Upper lobe of left lung (tissue), 6 donors: ENCODE results near the gene ANKRD42. TPM values are rescaled to one million over a fixed set of nuclear protein-coding genes. Genes with fewer than 3 reads are reported as not detected.
A peak's percentile ranks its signal among the peaks of the same experiment; 100 is the strongest.

ENCODE experiments used
- ATAC-seq, 2 donors: fragments of 200-7000 bp; cut with Tn5 transposase; one replicate each; pipeline ENCODE4 v1.9.1; 2022; ENCODE audit warnings: mild to moderate bottlenecking in 2 of 2, moderate library complexity in 2 of 2; ENCODE audit not compliant: low FRiP score in 2 of 2
- DNase-seq, 2 donors: peaks; one replicate each; pipeline ENCODE4 v3.0.0-alpha.2; 2019 to 2020
- H3K27ac ChIP-seq, 4 donors: fragments of 200-600 bp; sonication (generic); one replicate each; pipeline ENCODE4 v1.5.1; 2016 to 2019
- H3K27me3 ChIP-seq, 4 donors: fragments of 200-600 bp; sonication (generic); one replicate each; pipeline ENCODE4 v1.5.1; 2017 to 2019
- H3K36me3 ChIP-seq, 4 donors: fragments of 200-600 bp; sonication (generic); one replicate each; pipeline ENCODE4 v1.5.1; 2016 to 2019
- H3K4me1 ChIP-seq, 4 donors: fragments of 200-600 bp; sonication (generic); one replicate each; pipeline ENCODE4 v1.5.1; 2018 to 2019
- H3K4me3 ChIP-seq, 4 donors: fragments of 200-600 bp; sonication (generic); one replicate each; pipeline ENCODE4 v1.5.1; 2017 to 2019; ENCODE audit warnings: mild to moderate bottlenecking in 2 of 4, moderate library complexity in 1 of 4
- H3K9me3 ChIP-seq, 4 donors: fragments of 200-600 bp; sonication (generic); one replicate each; pipeline ENCODE4 v1.5.1; 2018 to 2019
- EP300 ChIP-seq, 4 donors: sonication (generic); formaldehyde crosslinking; IDR thresholded peaks; one replicate each; pipeline ENCODE4 v1.5.1; 2017; ENCODE audit warnings: antibody characterized with exemption in 4 of 4, control low read depth in 2 of 4
- POLR2A ChIP-seq, 4 donors: fragments of 450-650 bp; IDR thresholded peaks; one replicate each; pipeline ENCODE4 v1.5.1; 2016 to 2017; ENCODE audit warnings: antibody characterized with exemption in 4 of 4, mild to moderate bottlenecking in 2 of 4
- POLR2AphosphoS5 ChIP-seq, 2 donors: sonication (generic); formaldehyde crosslinking; IDR thresholded peaks; one replicate each; pipeline ENCODE4 v1.5.1; 2017; ENCODE audit warnings: antibody characterized with exemption in 2 of 2
- WGBS, 2 donors: methylation state at CpG; one replicate each; pipeline ENCODE4 v1.1.5; 2017 to 2018; 5-methylcytosine and 5-hydroxymethylcytosine counted together
- total RNA-seq, 6 donors: library from RNA; depleted of rRNA in 4 of 6; stranded (reverse); fragments of >200 nt in 4 of 6; gene quantifications; one replicate each; pipeline versions ENCODE4 v1.1.0 to v1.2.1, GENCODE V29; 2016 to 2021
- TF ChIP-seq, protein P1 (sequence below), 6 experiments: fragments of 450-650 bp in 4 of 6; fragments of 200-600 bp in 2 of 6; sonication (generic) in 2 of 6; IDR thresholded peaks; one replicate each; pipeline ENCODE4 v1.5.1; 2016 to 2019; ENCODE audit warnings: antibody characterized with exemption in 6 of 6
- donor health status: DM: no; HTN: no; CAD: no; lungs with moderate emphysema.
- donor health status: DM: no; HTN: yes; CAD: no; lungs with severe emphysema.

Gene ANKRD42
- total RNA-seq, 6 donors from 2014 or later = 11.1 to 30.4 (median 15.4) TPM

GRCh38 chr11:83282084-83282716 lies 88.7 kb downstream of the ANKRD42 start:
- Histone ChIP-seq H3K9me3 (no peaks in the 10 kb centered on the region), H3K36me3 (peaks cover 3 to 28% (median 8%) of the 10 kb centered on the region in 4 donors), H3K4me3 (no peak overlapping the region), H3K27me3 (no peaks in the 10 kb centered on the region), H3K27ac (no peak overlapping the region), H3K4me1 (peaks cover 15 to 40% (median 18%) of the 10 kb centered on the region in 4 donors)
- DNase-seq = no peak
- no peak for ATAC-seq
- no peak for TF ChIP-seq EP300 (IDR thresholded peaks at IDR 0.05)
- TF ChIP-seq POLR2AphosphoS5 (IDR thresholded peaks at IDR 0.05) = no peak
- no peak for TF ChIP-seq POLR2A (IDR thresholded peaks at IDR 0.05)
- TF ChIP-seq, protein P1, sequence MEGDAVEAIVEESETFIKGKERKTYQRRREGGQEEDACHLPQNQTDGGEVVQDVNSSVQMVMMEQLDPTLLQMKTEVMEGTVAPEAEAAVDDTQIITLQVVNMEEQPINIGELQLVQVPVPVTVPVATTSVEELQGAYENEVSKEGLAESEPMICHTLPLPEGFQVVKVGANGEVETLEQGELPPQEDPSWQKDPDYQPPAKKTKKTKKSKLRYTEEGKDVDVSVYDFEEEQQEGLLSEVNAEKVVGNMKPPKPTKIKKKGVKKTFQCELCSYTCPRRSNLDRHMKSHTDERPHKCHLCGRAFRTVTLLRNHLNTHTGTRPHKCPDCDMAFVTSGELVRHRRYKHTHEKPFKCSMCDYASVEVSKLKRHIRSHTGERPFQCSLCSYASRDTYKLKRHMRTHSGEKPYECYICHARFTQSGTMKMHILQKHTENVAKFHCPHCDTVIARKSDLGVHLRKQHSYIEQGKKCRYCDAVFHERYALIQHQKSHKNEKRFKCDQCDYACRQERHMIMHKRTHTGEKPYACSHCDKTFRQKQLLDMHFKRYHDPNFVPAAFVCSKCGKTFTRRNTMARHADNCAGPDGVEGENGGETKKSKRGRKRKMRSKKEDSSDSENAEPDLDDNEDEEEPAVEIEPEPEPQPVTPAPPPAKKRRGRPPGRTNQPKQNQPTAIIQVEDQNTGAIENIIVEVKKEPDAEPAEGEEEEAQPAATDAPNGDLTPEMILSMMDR (IDR thresholded peaks at IDR 0.05) = no peak
- 67 to 83% methylated on average over 4 of the region's 4 CpGs for WGBS, 2 donors

DNA sequence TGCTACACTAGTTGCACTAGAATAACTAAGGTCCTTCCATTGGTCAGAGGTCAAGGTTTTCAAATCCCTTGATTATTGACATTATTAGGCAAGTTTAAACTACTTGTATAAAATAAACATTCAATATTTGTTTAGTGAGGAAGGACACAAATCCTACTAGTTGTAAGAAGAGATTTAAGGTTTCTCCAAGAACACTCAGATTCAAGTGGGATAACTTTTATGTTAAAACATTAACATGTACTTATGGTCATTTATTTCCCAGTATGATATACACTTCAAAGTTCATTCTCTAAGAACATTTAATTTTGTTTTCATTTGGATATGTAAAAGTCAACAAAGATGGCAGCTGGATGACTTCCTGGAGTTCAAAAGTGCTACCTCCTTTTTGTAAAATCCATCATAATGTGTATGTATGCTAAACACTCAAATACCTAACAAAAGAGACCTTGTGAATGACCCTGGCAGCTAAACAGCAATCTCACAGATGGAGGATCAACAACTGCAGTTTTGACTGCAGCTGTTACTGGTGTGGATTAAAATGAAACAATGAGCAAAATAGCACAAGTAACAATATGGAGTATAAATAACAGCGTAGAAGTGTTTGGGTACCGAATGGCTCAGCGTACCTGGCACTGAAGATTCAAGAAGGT lies 91.1 kb downstream of the ANKRD42 start:
- Histone ChIP-seq H3K4me3 (peak overlapping the region; percentile 70 to 92 (median 84)), H3K9me3 (no peaks in the 10 kb centered on the region), H3K4me1 (peaks cover 15 to 40% (median 18%) of the 10 kb centered on the region in 4 donors), H3K36me3 (peaks cover 0 to 4% (median 0%) of the 10 kb centered on the region in 4 donors), H3K27ac (peak overlapping the region in 2 of 4 donors; percentile 98 to 99), H3K27me3 (no peaks in the 10 kb centered on the region)
- TF ChIP-seq EP300 (IDR thresholded peaks at IDR 0.05) = no peak
- TF ChIP-seq, protein P1 (IDR thresholded peaks at IDR 0.05) = no peak
- ATAC-seq (no peak), DNase-seq (no peak)
- WGBS, 2 donors = 6 to 16% methylated on average over 3 of the region's 3 CpGs

GRCh38 chr11:83285151-83285770 lies 91.7 kb downstream of the ANKRD42 start:
- Histone ChIP-seq H3K27me3 (no peaks in the 10 kb centered on the region), H3K4me3 (peak overlapping the region; percentile 70 to 92 (median 84)), H3K27ac (peak overlapping the region; percentile 90 to 99 (median 98)), H3K36me3 (no peaks in the 10 kb centered on the region), H3K9me3 (no peaks in the 10 kb centered on the region), H3K4me1 (peaks cover 15 to 40% (median 18%) of the 10 kb centered on the region in 4 donors)
- DNase-seq (no peak), ATAC-seq (peak; percentile 74 to 85)
- WGBS, 2 donors = 1 to 2% methylated on average over 14 to 22 of the region's 22 CpGs
- TF ChIP-seq POLR2AphosphoS5 (IDR thresholded peaks at IDR 0.05) (no peak), POLR2A (IDR thresholded peaks at IDR 0.05) (no peak), EP300 (IDR thresholded peaks at IDR 0.05) (no peak)
- TF ChIP-seq, protein P1 (IDR thresholded peaks at IDR 0.05) = no peak

DNA sequence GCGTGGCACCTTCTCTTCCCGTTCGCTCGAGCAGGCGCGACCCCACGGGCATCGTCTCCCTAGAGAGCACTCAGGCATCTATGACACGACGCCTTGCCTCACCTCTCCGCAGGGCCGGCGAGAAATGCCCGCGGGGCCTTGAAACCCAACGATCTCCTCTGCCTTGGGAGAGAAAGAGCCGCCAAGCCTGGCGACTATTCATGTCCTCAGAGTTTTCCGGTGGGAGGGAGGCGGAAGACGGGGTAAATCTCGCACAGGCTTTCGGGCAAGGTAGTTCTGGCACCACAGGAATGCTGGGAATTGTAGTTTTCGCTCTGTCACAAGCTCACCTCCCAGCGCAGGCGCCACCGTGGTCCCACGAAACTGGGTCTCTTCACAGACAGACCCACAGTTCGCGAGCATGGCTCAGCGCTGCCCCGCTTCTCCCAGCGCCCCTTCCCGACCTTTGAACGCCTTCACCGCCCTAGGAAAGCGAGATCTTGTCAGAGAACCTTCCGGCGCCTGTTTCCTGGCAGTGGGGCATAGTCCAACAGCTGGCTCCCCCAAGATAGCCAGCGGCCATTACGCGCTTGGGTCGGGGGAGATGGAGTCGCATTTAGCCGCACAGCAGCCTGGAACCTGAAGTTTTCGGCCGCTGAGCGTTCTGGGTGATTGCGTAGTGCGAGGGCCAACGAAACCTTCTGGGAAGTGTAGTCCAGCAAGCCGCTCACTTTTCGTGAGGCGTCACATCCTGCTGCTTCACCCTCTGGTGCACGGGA lies 92.4 kb downstream of the ANKRD42 start, which contains the start of gene CCDC90B:
Gene CCDC90B (minus strand): TSS at position 597 of the 758 bp plus-strand sequence. CDS start 395 bp downstream, at position 202.
- WGBS, 2 donors = 0 to 1% methylated on average over 37 to 42 of the region's 55 CpGs
- no peaks in the 10 kb centered on the region for H3K27me3 ChIP-seq
- H3K9me3 ChIP-seq = no peaks in the 10 kb centered on the region
- H3K4me3 ChIP-seq = peak within 1 kb of the TSS; percentile 70 to 92 (median 84)
- TF ChIP-seq POLR2AphosphoS5 (IDR thresholded peaks at IDR 0.05) (peak; percentile 88 to 92), EP300 (IDR thresholded peaks at IDR 0.05) (peak in 1 of 4 donors; percentile 33), POLR2A (IDR thresholded peaks at IDR 0.05) (peak; percentile 15 to 96 (median 80))
- TF ChIP-seq, protein P1 (IDR thresholded peaks at IDR 0.05) = peak in 3 of 6 experiments; percentile 7 to 45 (median 9)
- ATAC-seq (peak; percentile 98 to 99), DNase-seq (peak; percentile 93 to 98)
- peaks cover 15 to 40% (median 18%) of the 10 kb centered on the region in 4 donors for H3K4me1 ChIP-seq
- H3K27ac ChIP-seq = peak within 1 kb of the TSS; percentile 90 to 99 (median 98)
- no peaks in the 10 kb centered on the region for H3K36me3 ChIP-seq
